Erythroblast (primary cell): Measurements from ENCODE around the gene OR10AG1.

Experiments used
- DNase-seq, 2 experiments: peaks; one replicate each; lab custom pipeline; 2025; lab: John Stamatoyannopoulos, UW
- GATA1 ChIP-seq: IDR thresholded peaks from 2 replicates; pipeline ENCODE4 v1.6.1; 2011; ENCODE audit warnings: low read depth, mild to moderate bottlenecking, control low read depth, low read length, moderate library complexity
- POLR2A ChIP-seq: IDR thresholded peaks from 2 replicates; pipeline ENCODE4 v1.6.1; 2011; ENCODE audit warnings: mild to moderate bottlenecking, low read length

Gene OR10AG1

GRCh38 chr11:55969845-55970244, at the start of gene OR10AG1:
TSS of gene OR10AG1 (minus strand) at chr11:55969945. CDS start at chr11:55969907, 38 bp downstream.
- TF ChIP-seq POLR2A: no peak
- DNase-seq: no peak

- no peak for TF ChIP-seq GATA1
- no peak for TF ChIP-seq POLR2A
Observed at GRCh38 chr11:56013805-56014204, 44.1 kb upstream of the OR10AG1 start.

GRCh38 chr11:56010716-56011115, 41.0 kb upstream of the OR10AG1 start:
- DNase-seq: no peak
- TF ChIP-seq GATA1 (no peak), POLR2A (no peak)

More at GRCh38 chr11:56013805-56014204, 44.1 kb upstream of the OR10AG1 start:
- DNase-seq: no peak

- TF ChIP-seq POLR2A: no peak
- TF ChIP-seq GATA1: no peak
- no peak for DNase-seq
Observed at GRCh38 chr11:55994525-55994924, 24.8 kb upstream of the OR10AG1 start, which contains the start of gene OR5F1. TSS of gene OR5F1 (minus strand) at chr11:55994625. CDS start at chr11:55994625, 0 bp downstream.

- TF ChIP-seq GATA1 (no peak), POLR2A (no peak)
- no peak for DNase-seq
Observed at GRCh38 chr11:55970935-55971334, 1.2 kb upstream of the OR10AG1 start.

- DNase-seq: no peak
- TF ChIP-seq POLR2A (no peak), GATA1 (no peak)
Observed at GRCh38 chr11:55967914-55968313, 1.8 kb downstream of the OR10AG1 start.

GRCh38 chr11:55966391-55966790, 3.4 kb downstream of the OR10AG1 start:
- TF ChIP-seq GATA1 (no peak), POLR2A (no peak)
- DNase-seq: no peak

- DNase-seq: no peak
- no peak for TF ChIP-seq POLR2A
- TF ChIP-seq GATA1: no peak
Observed at GRCh38 chr11:55956521-55956920, 13.2 kb downstream of the OR10AG1 start.

- TF ChIP-seq POLR2A: no peak
- no peak for TF ChIP-seq GATA1
- no peak for DNase-seq
Observed at GRCh38 chr11:55949330-55949729, 20.4 kb downstream of the OR10AG1 start.

GRCh38 chr11:55942785-55943392, 26.9 kb downstream of the OR10AG1 start:
- DNase-seq: peak; percentile 20 to 56
- TF ChIP-seq POLR2A: no peak
- no peak for TF ChIP-seq GATA1

- DNase-seq: no peak
- TF ChIP-seq GATA1 (no peak), POLR2A (no peak)
Observed at GRCh38 chr11:55936300-55936699, 33.4 kb downstream of the OR10AG1 start, which contains the start of gene OR5I1. TSS of gene OR5I1 (minus strand) at chr11:55936400. CDS start at chr11:55936400, 0 bp downstream.

GRCh38 chr11:55920537-55920936, 49.2 kb downstream of the OR10AG1 start:
- TF ChIP-seq GATA1 (no peak), POLR2A (no peak)

More at GRCh38 chr11:55920537-55920936, 49.2 kb downstream of the OR10AG1 start:
- no peak for DNase-seq
